GM18502 (cell line): ENCODE results near the gene ACBD6.
A peak's percentile ranks its signal among the peaks of the same experiment; 100 is the strongest.
"Not testable (repeated sequence)": the region's sequence is repeated elsewhere in the genome, so short reads cannot be mapped to it uniquely, and the experiment has no call there.

ENCODE experiments used
- ATAC-seq: cut with Tn5 transposase; IDR thresholded peaks from one replicate; pipeline ENCODE4 v1.9.1; 2021; ENCODE audit warnings: mild to moderate bottlenecking; ENCODE audit not compliant: unreplicated experiment, poor library complexity

Gene ACBD6

GRCh38 chr1:180424848-180425457, 77.4 kb downstream of the ACBD6 start:
- ATAC-seq = no peak

GRCh38 chr1:180421614-180422013, 80.8 kb downstream of the ACBD6 start:
- ATAC-seq = no peak

- ATAC-seq = not testable (repeated sequence)
Measured at GRCh38 chr1:180421145-180421544, 81.2 kb downstream of the ACBD6 start.

- no peak for ATAC-seq
Measured at GRCh38 chr1:180415985-180416633, 86.3 kb downstream of the ACBD6 start.

GRCh38 chr1:180415236-180415848, 87.0 kb downstream of the ACBD6 start:
- no peak for ATAC-seq

- ATAC-seq = no peak
Measured at GRCh38 chr1:180412583-180412982, 89.8 kb downstream of the ACBD6 start.

GRCh38 chr1:180408128-180408527, 94.2 kb downstream of the ACBD6 start:
- ATAC-seq = not testable (repeated sequence)

GRCh38 chr1:180407051-180407450, 95.3 kb downstream of the ACBD6 start:
- no peak for ATAC-seq

GRCh38 chr1:180402551-180402950, 99.8 kb downstream of the ACBD6 start:
- no peak for ATAC-seq

- no peak for ATAC-seq
Measured at GRCh38 chr1:180402001-180402400, 100.4 kb downstream of the ACBD6 start.

GRCh38 chr1:180397175-180397574, 105.2 kb downstream of the ACBD6 start:
- no peak for ATAC-seq

GRCh38 chr1:180392427-180393145, 109.8 kb downstream of the ACBD6 start:
- ATAC-seq = no peak

- no peak for ATAC-seq
Measured at GRCh38 chr1:180392020-180392419, 110.4 kb downstream of the ACBD6 start.

GRCh38 chr1:180387413-180387812, 115.0 kb downstream of the ACBD6 start:
- peak; percentile 35 for ATAC-seq

GRCh38 chr1:180386745-180387367, 115.5 kb downstream of the ACBD6 start:
- peak; percentile 55 for ATAC-seq

- ATAC-seq = no peak
Measured at GRCh38 chr1:180385144-180385543, 117.2 kb downstream of the ACBD6 start.

GRCh38 chr1:180384286-180385005, 117.9 kb downstream of the ACBD6 start:
- no peak for ATAC-seq

GRCh38 chr1:180382326-180383115, 119.9 kb downstream of the ACBD6 start:
- ATAC-seq = no peak

- no peak for ATAC-seq
Measured at GRCh38 chr1:180381184-180381580, 121.2 kb downstream of the ACBD6 start.
